H1 (cell line): ENCODE results near the gene NTPCR.

ENCODE experiments used
- ATF3 ChIP-seq: IDR thresholded peaks from 2 replicates; pipeline ENCODE4 v1.6.1; 2011; ENCODE audit warnings: low read depth, mild to moderate bottlenecking, low read length; ENCODE audit not compliant: insufficient read depth
- CREB1 ChIP-seq: IDR thresholded peaks from 2 replicates; pipeline ENCODE4 v1.6.1; 2012; ENCODE audit warnings: inconsistent platforms
- CTCF ChIP-seq, 3 experiments: IDR thresholded peaks; 1 replicate in 2 of 3; 2 replicates in 1 of 3; pipeline versions ENCODE4 v1.5.1 to v1.6.1; 2011; ENCODE audit warnings: low read length in 3 of 3, mild to moderate bottlenecking in 3 of 3, inconsistent platforms in 2 of 3, low read depth in 1 of 3, moderate library complexity in 1 of 3; ENCODE audit not compliant: insufficient read depth in 1 of 3; ENCODE audit errors: control extremely low read depth in 1 of 3
- EP300 ChIP-seq, 2 experiments: IDR thresholded peaks; 1 replicate in 1 of 2; 2 replicates in 1 of 2; pipeline ENCODE4 v1.6.1; 2011 to 2012; ENCODE audit warnings: low read depth in 2 of 2, low read length in 2 of 2, mild to moderate bottlenecking in 2 of 2, borderline replicate concordance in 1 of 2, inconsistent platforms in 1 of 2, moderate library complexity in 1 of 2
- FOSL1 ChIP-seq: IDR thresholded peaks from 2 replicates; pipeline ENCODE4 v1.6.1; 2011; ENCODE audit warnings: mild to moderate bottlenecking, low read depth, low read length, moderate library complexity; ENCODE audit not compliant: insufficient read depth
- HDAC6 ChIP-seq: IDR thresholded peaks from one replicate; pipeline ENCODE4 v1.7.1; 2012; ENCODE audit warnings: low read depth, mild to moderate bottlenecking, inconsistent platforms, low read length, moderate library complexity
- MAFK ChIP-seq: IDR thresholded peaks from 2 replicates; pipeline ENCODE4 v1.6.1; 2012; ENCODE audit warnings: low read depth, mild to moderate bottlenecking, improper control_type of control experiment, low read length
- POLR2A ChIP-seq, 2 experiments: IDR thresholded peaks; 1 replicate in 1 of 2; 2 replicates in 1 of 2; pipeline ENCODE4 v1.6.1; 2011; ENCODE audit warnings: low read depth in 2 of 2, low read length in 2 of 2, mild to moderate bottlenecking in 2 of 2; ENCODE audit errors: control extremely low read depth in 1 of 2
- POLR2AphosphoS5 ChIP-seq: IDR thresholded peaks from 2 replicates; pipeline ENCODE4 v1.6.1; 2011; ENCODE audit warnings: low read depth, low read length
- SIN3A ChIP-seq, 2 experiments: IDR thresholded peaks in 1 of 2; conservative IDR thresholded peaks in 1 of 2; 2 replicates each; pipeline ENCODE4 v1.6.1; 2011 to 2012; ENCODE audit warnings: low read length in 2 of 2, improper control_type of control experiment in 1 of 2, low read depth in 1 of 2, mild to moderate bottlenecking in 1 of 2
- SUZ12 ChIP-seq: fragments of 200-600 bp; sonication (generic); IDR thresholded peaks from 2 replicates; pipeline ENCODE4 v1.6.1; 2012; ENCODE audit warnings: mild to moderate bottlenecking, inconsistent platforms, low read length, moderate library complexity, mixed read lengths
- ZNF274 ChIP-seq: IDR thresholded peaks from 2 replicates; pipeline ENCODE4 v1.7.0; 2012; ENCODE audit warnings: low read length, borderline replicate concordance; ENCODE audit errors: extremely low read depth

GRCh38 chr1:233031521-233031920 lies 81.1 kb downstream of the NTPCR start:
- TF ChIP-seq ZNF274 (no peak), ATF3 (no peak), CTCF (IDR thresholded peaks at IDR 0.05; ENCODE audit: control extremely low read depth in 1 of 3, insufficient read depth in 1 of 3, low read depth in 1 of 3, low read length in 3 of 3) (no peak), POLR2A (IDR thresholded peaks at IDR 0.05; ENCODE audit: control extremely low read depth in 1 of 2, low read depth in 2 of 2, low read length in 2 of 2) (no peak), POLR2AphosphoS5 (no peak), FOSL1 (no peak), SIN3A (conservative IDR thresholded peaks at IDR 0.05 in 1 of 2, IDR thresholded peaks at IDR 0.05 in 1 of 2; ENCODE audit: low read depth in 1 of 2, low read length in 2 of 2) (no peak), EP300 (IDR thresholded peaks at IDR 0.05; ENCODE audit: borderline replicate concordance in 1 of 2, low read depth in 2 of 2, low read length in 2 of 2) (no peak), HDAC6 (no peak), SUZ12 (no peak), MAFK (no peak), CREB1 (no peak)
